H1 (cell line): Measurements from ENCODE around the gene TP53.

ENCODE experiments used
- CTCF ChIP-seq, 3 experiments: IDR thresholded peaks; 1 replicate in 2 of 3; 2 replicates in 1 of 3; pipeline versions ENCODE4 v1.5.1 to v1.6.1; 2011; ENCODE audit warnings: low read length in 3 of 3, mild to moderate bottlenecking in 3 of 3, inconsistent platforms in 2 of 3, low read depth in 1 of 3, moderate library complexity in 1 of 3; ENCODE audit not compliant: insufficient read depth in 1 of 3; ENCODE audit errors: control extremely low read depth in 1 of 3
- EZH2 ChIP-seq: fragments of 200-600 bp; sonication (generic); IDR thresholded peaks from 2 replicates; pipeline ENCODE4 v1.7.1; 2012; ENCODE audit warnings: low read depth, mild to moderate bottlenecking, moderate library complexity, low read length, inconsistent platforms; ENCODE audit not compliant: severe bottlenecking
- GABPA ChIP-seq: IDR thresholded peaks from 2 replicates; pipeline ENCODE4 v1.6.1; 2011; ENCODE audit warnings: mild to moderate bottlenecking, low read length, moderate library complexity, borderline replicate concordance; ENCODE audit not compliant: insufficient read depth
- GTF2F1 ChIP-seq: IDR thresholded peaks from 2 replicates; pipeline ENCODE4 v1.6.1; 2012; ENCODE audit warnings: low read depth, low read length, improper control_type of control experiment, borderline replicate concordance
- MAFK ChIP-seq: IDR thresholded peaks from 2 replicates; pipeline ENCODE4 v1.6.1; 2012; ENCODE audit warnings: low read depth, mild to moderate bottlenecking, improper control_type of control experiment, low read length
- POLR2AphosphoS5 ChIP-seq: IDR thresholded peaks from 2 replicates; pipeline ENCODE4 v1.6.1; 2011; ENCODE audit warnings: low read depth, low read length
- RFX5 ChIP-seq: IDR thresholded peaks from 2 replicates; pipeline ENCODE4 v1.6.1; 2011; ENCODE audit warnings: low read depth, low read length, improper control_type of control experiment, borderline replicate concordance
- RNF2 ChIP-seq: fragments of 200-900, 300-1000 bp; sonication (generic); IDR thresholded peaks from 2 replicates; pipeline ENCODE4 v1.7.1; 2016; ENCODE audit warnings: borderline replicate concordance, low read depth, mild to moderate bottlenecking, antibody characterized with exemption, low read length; ENCODE audit not compliant: poor library complexity, severe bottlenecking; ENCODE audit errors: missing control alignments
- SP1 ChIP-seq: IDR thresholded peaks from 2 replicates; pipeline ENCODE4 v1.6.1; 2011; ENCODE audit warnings: low read depth, low read length
- SRF ChIP-seq: IDR thresholded peaks from 2 replicates; pipeline ENCODE4 v1.6.1; 2011; ENCODE audit warnings: mild to moderate bottlenecking, low read depth, low read length, moderate library complexity
- TAF1 ChIP-seq: IDR thresholded peaks from 2 replicates; pipeline ENCODE4 v1.6.1; 2011; ENCODE audit warnings: mild to moderate bottlenecking, low read depth, low read length
- TCF12 ChIP-seq: IDR thresholded peaks from 2 replicates; pipeline ENCODE4 v1.6.1; 2011; ENCODE audit warnings: low read depth, mild to moderate bottlenecking, low read length
- YY1 ChIP-seq: IDR thresholded peaks from 2 replicates; pipeline ENCODE4 v1.6.1; 2011; ENCODE audit warnings: low read depth, mild to moderate bottlenecking, low read length
- TF ChIP-seq, protein P1 (sequence below): IDR thresholded peaks from 2 replicates; pipeline ENCODE4 v1.6.1; 2012; ENCODE audit warnings: inconsistent platforms

GRCh38 chr17:7684851-7685532, 2.3 kb downstream of the TP53 start:
- TF ChIP-seq CTCF (IDR thresholded peaks at IDR 0.05; ENCODE audit: control extremely low read depth in 1 of 3, insufficient read depth in 1 of 3, low read depth in 1 of 3, low read length in 3 of 3) (no peak), TCF12 (no peak), MAFK (no peak), SP1 (no peak), GTF2F1 (no peak), SRF (no peak), RNF2 (no peak), TAF1 (no peak), YY1 (no peak), EZH2 (no peak), GABPA (no peak), RFX5 (no peak), POLR2AphosphoS5 (no peak)
- TF ChIP-seq, protein P1, sequence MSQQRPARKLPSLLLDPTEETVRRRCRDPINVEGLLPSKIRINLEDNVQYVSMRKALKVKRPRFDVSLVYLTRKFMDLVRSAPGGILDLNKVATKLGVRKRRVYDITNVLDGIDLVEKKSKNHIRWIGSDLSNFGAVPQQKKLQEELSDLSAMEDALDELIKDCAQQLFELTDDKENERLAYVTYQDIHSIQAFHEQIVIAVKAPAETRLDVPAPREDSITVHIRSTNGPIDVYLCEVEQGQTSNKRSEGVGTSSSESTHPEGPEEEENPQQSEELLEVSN = no peak
